Non-pigmented ciliary epithelial cell (primary cell): ENCODE results near the gene PRB4.
A peak's percentile ranks its signal among the peaks of the same experiment; 100 is the strongest.
"Not testable (repeated sequence)": the region's sequence is repeated elsewhere in the genome, so short reads cannot be mapped to it uniquely, and the experiment has no call there.

Source experiments
- DNase-seq: peaks from one replicate; pipeline ENCODE4 v3.0.0-alpha.2; 2010; ENCODE audit warnings: low read depth

The PRB4 gene

DNA sequence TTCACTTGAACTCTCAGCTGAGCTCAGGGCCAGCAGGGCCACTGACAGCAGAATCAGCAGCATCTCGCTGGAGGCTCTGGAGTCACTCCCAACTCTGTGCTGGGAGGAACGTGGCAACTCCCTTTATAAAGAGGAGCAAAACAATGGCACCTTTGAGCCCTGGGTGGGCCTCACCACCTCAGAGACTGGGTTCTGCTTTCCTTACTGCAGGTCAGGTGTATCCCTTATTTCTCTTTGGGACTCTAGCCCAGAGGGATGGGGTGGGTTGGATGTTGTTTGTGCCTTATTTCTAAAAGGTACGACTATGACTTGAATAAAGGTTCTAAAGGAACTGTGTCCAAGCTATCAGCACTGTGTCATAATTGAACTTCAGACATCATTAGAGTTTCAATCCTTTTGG is at the start of gene PRB4:
TSS of gene PRB4 (minus strand) at position 101 of the 400 bp plus-strand sequence. CDS start at position 63, 38 bp downstream.
- DNase-seq, result no peak

DNA sequence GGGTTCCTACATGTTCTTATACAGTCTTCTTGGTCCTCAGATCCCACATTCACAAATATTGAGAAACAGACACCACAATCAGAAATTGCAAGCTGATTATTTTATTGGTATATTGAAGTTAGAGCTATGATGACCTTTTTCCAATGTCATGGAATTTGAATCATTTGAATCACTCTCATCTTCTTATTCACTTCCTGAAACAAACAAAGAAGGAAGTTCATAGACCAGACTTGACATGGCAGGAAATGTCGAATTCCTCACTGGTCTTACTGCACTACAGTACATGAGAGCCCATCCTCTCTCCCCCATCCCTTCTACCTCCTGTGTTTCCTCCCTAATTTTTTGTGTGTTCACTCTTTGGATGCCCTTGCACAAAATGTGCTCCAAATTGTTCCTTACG is 41.5 kb upstream of the PRB4 start:
- DNase-seq, result not testable (repeated sequence)

- no peak for DNase-seq
Observed at GRCh38 chr12:11348439-11348838, 38.2 kb upstream of the PRB4 start.

DNA sequence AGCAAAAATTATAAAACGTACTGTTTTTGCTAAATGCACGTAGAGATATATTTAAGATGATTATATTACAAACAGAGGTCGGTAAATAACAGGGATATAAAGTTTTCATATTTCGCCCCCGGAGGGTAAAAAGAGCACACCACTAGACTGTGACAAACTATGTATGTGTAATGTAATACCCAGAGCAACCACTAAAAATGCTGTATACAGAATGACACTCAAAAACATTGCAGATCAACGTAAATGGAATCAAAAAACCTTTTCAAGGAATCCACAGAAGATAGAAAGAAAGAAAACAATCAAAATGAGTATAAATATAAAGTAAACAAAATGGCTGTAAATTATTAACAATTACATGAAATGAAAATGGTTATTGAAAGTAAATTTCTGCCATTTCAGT is 37.6 kb upstream of the PRB4 start:
- no peak for DNase-seq

DNA sequence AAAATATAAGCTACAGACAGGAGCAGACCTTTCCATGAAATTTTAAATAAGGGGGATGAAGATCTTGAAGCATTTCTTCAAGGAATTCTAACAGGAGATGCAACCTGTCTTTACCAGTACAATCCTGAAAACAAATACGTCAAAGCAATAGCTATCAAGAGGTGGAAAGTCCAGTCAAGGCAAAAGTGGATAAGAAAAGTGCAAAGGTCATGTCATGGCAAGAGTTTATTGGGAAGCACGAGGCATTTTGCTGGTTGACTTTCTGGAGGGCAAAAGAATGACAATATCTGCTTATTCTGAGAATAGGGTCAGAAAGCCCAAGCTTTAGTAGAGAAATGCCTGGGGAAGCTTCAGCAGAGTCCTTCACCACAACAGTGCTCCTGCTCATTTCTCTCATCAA is 34.3 kb upstream of the PRB4 start:
- no peak for DNase-seq

DNA sequence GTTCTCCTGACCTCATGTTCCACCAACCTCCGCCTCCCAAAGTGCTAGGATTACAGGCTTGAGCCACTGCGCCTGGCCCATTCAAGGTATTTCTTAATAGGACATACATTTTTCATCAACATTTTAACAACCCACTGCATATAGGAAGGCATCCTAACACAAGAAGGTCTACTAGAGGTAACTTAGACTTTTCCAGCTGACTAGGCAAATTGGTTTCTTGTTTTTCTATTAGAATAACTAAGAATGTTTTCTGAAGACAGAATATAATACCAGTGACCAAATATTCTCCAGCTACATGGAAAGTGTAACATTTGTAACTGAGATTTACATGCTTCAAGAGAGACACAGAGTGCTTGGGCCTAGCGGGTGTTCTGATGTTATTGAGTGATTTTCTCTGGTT is 14.2 kb upstream of the PRB4 start:
- no peak for DNase-seq

DNA sequence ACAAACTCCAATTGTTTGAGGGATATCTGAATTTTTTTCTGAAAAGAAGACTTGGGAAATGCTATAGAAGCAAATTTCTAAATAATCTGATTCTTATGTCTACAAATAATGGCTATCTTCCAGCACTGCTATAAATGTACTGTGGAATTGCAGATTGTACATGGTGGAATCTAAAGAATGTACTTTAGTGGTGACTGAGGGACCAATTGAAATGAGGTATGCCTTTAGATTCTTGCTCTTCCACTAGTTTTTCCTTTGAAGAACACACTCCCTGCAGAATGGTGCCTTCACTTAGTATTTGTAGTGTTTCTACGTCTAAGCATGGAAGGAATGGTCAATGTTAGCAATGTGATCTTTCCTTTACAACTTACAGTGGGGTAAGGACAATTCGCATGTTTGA is 11.7 kb upstream of the PRB4 start:
- DNase-seq, result peak; percentile 36

DNA sequence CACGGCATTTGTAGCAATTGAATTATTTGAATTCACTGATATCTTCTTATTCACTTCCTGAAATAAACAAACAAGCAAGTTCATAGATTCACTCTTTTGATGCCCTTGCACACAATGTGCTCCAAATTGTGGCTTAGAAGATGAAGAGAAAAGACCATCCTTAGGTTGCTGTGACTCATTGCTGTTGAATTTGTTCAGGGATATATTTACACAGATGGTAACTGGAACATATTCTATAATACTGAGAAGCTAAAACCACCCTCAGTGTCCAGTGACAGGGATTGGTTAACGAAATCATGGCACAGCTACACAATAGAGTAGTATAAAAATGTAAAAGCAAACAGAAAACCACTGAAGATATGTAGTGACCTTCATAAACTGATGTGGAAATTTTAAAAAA is 3.1 kb downstream of the PRB4 start:
- peak; percentile 47 for DNase-seq

- DNase-seq, result no peak
Observed at GRCh38 chr12:11273449-11273848, 36.8 kb downstream of the PRB4 start.

DNA sequence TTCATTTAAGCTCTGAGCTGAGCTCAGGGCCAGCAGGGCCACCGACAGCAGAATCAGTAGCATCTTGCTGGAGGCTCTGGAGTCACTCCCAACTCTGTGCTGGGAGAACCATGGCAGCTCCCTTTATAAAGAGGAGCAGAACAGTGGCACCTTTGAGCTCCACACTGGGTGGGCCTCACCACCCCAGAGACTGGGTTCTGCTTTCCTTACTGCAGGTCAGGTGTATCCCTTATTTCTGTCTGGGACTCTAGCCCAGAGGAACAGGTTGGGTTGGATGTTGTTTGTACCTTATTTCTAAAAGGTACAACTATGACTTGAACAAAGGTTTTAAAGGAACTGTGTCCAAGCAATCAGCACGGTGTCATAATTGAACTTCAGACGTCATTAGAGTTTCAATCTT is 40.6 kb downstream of the PRB4 start, which contains the start of gene PRB3:
TSS of gene PRB3 (minus strand) at position 101 of the 400 bp plus-strand sequence. CDS start at position 63, 38 bp downstream.
- no peak for DNase-seq

GRCh38 chr12:11264501-11264900 is 45.7 kb downstream of the PRB4 start:
- no peak for DNase-seq
